22Rv1 (cell line): ENCODE data around the gene RAMP1.

Source experiments
- ZFX ChIP-seq: fragments of 450-650 bp; IDR thresholded peaks from 2 replicates; pipeline ENCODE4 v1.6.1; 2017; ENCODE audit warnings: antibody characterized with exemption, borderline replicate concordance
- TF ChIP-seq, protein P1 (sequence below): fragments of 450-650 bp; IDR thresholded peaks from 2 replicates; pipeline ENCODE4 v1.5.1; 2017; ENCODE audit warnings: mild to moderate bottlenecking

- TF ChIP-seq, protein P1, sequence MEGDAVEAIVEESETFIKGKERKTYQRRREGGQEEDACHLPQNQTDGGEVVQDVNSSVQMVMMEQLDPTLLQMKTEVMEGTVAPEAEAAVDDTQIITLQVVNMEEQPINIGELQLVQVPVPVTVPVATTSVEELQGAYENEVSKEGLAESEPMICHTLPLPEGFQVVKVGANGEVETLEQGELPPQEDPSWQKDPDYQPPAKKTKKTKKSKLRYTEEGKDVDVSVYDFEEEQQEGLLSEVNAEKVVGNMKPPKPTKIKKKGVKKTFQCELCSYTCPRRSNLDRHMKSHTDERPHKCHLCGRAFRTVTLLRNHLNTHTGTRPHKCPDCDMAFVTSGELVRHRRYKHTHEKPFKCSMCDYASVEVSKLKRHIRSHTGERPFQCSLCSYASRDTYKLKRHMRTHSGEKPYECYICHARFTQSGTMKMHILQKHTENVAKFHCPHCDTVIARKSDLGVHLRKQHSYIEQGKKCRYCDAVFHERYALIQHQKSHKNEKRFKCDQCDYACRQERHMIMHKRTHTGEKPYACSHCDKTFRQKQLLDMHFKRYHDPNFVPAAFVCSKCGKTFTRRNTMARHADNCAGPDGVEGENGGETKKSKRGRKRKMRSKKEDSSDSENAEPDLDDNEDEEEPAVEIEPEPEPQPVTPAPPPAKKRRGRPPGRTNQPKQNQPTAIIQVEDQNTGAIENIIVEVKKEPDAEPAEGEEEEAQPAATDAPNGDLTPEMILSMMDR, result no peak
- no peak for TF ChIP-seq ZFX
These were observed 20.7 kb downstream of the RAMP1 start for GRCh38 chr2:237879991-237880560.
